SW 1271 (cell line): Measurements from ENCODE around the gene LIMS2.

Source experiments
- DNase-seq, 2 experiments: peaks; one replicate each; lab custom pipeline; 2025; lab: John Stamatoyannopoulos, UW

The LIMS2 gene

DNA sequence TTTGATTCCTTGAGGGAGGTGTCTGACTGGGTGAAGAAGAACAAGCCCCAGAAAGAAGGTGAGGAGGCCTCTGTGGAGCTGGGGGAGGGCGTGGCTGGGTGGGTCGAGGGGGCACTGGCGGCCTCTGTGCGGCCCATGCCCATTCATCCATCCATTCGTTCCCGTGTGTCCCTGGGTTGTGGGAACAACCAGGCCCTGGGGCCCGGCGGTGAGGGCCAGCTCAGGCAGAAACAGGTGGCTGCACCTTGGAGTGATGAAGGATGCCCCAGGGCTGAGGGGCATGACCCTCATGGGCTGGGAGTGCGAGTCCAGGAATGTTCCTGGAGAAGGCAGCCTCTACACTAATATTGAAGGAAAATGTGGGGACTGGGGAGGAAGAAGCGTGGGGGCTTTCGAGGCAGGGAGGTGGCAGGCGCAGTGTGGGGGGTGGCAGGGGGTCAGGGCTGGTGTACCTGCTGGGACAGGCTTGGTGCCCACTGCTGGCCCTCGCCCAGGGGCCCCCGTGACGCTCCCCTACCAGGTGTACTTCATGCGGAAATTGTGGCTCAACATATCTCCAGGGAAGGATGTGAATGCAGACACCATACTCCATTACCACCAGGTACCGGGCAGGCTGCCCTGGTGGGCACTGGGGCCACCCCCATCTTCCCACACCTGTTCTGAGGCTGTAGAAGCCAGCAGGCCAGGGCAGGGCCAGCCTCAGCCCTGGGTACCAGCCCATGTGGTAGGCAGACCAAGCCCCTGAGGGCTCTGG lies 40.5 kb downstream of the LIMS2 start:
- DNase-seq, result no peak

DNA sequence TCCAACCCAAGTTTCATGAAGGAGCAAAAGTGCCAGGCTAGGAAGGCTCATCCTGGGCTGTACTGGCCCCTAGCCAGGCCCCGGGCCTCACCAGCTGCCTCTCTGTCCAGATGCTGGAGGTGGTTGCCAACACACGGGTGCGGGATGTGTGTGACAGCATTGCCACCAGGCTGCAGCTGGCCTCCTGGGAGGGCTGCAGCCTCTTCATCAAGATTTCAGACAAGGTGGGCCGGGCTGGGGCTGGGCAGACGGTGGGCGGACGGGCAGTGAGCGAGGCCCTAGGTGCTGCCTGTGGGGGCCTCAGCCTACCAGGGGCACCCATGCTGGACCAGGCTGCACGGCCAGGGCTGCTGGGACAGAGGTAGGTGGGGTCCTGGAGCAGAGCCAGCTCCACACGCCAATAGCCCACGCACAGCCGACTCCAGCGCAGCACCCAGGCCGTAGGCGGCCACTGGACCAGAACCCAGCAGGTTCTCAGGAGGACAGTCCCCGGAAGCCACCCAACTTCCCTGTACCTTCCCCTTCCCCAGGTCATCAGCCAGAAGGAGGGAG lies 41.2 kb downstream of the LIMS2 start:
- no peak for DNase-seq

DNA sequence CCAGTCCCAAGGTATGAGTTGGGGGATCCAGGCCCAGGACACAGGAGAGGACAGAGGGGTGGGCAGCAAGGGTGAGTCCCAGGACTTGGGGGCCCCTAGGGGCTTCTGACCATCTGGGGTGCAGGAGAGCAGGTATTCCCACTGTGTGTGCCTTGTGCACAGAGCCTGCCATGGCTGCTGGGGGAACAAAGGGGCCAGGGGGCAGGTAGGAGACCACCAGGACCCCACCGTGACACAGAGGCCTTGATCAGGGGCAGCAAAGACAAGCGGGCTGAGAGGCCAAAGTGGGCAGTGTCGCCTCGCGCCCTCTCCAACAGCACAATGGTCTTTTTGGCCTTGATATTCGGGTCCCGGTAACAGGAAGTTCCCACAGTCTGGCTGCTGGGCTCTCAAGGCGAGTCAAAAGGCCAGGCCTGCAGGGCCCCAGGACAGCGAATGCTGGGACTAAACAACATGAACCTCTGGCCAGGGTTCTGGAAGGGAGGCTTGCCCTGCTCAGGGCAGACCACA lies 41.7 kb downstream of the LIMS2 start:
- no peak for DNase-seq

DNA sequence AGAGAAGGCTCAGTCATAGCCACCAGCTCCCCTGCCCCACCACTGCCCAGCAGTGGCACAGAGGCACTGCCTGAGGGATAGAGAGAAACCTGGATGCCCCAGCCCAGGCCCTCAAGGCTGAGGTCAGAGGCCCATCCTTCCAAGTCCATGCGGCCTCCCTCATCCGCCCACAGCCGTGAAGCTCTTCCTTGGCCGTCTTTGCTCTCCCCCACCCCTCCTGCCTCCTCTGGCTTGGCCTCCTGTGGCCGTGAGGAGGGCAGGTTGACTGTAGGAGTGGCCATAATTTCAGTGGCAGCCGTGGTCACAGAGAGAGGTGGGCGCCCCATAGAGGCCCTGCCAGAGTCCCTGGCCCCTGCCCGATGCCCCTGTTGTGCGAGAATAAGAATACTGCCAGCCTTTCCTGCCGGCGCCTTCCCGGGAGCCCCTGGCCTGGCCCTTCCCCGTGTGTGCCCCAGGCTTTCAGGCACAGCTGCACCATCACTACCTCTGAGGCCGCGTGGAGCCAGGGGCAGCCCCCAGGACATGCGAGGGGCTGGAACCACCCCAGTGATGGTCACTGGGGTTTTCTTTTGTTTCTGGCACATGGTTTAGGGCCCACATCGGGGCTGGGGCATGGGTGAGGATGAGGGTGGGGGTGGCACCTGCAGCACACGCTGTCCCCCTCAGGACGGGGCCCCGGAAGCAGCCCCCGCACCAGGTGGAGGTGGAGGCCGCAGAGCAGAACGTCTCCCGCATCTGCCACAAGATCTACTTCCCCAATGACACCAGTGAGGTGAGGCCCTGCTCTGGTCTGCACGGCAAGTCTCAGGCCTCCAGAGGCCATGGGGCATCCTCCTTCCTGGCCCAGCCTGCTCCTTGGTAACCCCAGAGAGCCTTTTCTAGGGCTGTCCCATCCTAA lies 42.5 kb downstream of the LIMS2 start:
- DNase-seq, result no peak

DNA sequence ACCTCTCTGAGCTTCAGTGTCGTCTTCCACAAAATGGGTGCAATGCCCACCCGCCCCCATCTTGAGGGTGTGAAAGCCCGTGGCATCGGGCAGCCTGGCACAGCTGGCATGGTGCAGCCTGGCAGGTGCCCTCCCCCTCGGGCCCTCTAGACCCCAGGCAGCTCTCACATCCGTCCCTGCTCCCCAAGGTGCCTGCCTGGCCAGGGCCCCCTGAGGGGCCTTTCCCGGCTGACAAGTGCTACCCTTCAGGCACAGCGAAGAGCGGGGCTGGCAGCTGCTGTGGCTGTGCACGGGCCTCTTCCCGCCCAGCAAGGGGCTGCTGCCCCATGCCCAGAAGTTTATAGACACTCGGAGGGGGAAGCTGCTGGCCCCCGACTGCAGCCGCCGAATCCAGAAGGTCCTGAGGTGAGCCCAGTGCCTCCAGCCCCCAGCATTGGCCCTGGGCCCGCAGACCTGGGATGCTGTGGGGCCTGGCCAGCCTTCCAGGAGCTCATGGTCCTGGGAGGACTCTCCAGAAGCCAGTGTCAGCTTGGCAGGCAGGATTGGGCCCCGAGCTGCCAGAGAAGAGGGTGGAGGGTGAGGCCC lies 43.2 kb downstream of the LIMS2 start:
- DNase-seq, result no peak

DNA sequence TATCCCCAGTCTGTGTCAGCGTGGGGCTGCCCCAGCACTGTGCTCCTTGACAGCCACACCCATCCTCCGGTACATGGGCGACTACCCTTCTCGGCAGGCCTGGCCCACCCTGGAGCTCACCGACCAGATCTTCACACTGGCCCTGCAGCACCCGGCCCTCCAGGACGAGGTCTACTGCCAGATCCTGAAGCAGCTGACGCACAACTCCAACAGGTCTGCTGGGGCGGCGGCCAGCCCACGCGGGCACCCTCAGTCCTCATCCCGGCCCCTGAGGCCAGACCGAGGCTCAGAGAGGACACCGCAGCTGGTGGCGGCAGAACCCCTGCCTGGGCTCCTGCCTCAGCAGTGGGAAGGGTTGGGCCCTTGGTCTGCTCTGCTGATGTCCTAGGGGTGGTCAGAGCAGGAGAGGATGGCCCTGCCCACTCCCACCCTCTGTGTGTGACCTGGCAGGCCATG lies 43.8 kb downstream of the LIMS2 start:
- DNase-seq, result no peak

DNA sequence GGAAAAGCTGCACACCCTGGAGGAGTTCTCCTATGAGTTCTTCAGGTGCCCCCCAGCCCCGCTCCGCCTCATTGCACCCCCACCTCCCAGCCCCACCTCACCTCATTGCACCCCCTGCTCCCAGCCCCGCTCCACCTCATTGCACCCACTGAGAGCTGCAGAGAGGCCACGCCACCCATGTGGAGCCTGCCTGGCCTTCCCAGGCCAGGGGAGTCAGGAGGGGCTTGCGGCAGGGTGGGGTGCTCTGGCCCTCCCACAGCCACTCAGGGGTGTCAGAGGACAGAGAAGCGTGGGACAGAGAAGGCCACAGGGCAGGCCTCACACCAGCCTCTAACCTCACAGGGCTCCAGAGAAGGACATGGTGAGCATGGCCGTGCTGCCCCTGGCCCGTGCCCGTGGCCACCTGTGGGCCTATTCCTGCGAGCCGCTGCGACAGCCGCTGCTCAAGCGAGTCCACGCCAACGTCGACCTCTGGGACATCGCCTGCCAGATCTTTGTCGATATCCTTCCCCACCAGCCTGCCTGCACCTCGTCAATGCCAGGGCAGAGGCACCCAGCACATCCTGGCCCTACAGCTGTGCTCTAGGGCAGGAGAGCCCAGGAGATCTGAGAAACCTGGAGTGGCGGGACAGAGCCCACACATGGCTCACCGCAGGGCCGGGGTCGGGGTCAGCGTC lies 44.3 kb downstream of the LIMS2 start:
- no peak for DNase-seq

DNA sequence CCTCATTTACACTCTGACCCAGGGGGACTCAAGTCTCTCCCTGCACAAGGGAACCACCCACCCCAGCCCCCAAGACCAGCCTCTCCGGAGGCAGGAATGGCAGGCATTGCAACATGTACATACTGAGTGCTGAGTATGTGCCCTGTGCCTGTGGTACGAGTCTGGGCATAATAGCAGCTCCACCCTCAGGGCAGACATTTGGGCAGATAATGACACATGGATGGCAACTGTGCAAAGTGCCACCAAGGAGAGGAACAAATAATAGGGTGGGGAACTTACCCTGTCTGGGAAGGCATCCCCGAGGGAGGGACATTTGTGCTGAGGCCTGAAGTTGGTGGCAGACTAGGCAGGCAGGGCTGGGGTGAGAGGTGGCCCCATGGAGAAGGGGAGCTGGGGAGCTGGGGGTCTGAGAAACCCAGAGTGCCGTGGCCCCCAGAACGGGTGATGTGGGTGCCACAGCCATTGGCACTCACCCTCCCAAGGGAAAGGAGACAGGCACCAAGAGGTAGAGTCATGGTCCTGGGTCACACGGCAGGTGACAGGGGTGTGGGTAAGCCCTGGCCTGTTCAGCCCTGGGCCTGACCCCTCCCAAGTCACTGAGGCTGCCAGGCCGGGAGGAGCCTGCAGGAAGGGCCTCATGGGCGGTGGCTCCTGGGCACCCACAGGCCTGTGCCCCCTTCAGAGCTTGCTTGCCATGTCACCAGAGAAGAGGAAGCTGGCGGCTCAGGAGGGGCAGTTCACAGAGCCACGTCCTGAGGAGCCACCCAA lies 45.0 kb downstream of the LIMS2 start:
- DNase-seq, result no peak

DNA sequence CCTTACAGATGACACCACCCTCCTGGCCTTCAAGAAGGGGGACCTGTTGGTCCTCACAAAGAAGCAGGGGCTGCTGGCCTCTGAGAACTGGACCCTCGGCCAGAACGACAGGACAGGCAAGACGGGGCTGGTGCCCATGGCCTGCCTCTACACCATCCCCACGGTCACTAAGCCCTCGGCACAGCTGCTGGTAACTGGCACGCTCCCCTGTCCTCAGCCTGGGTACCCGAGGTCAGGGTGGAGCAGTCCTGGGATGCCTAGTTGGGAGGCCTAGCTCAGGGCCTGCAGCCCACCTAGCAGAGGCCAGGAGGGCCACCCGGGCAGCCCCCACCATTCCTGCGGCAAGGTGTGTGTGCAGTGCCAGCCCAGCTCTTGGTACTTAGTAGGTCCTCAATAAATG lies 45.7 kb downstream of the LIMS2 start:
- no peak for DNase-seq

DNA sequence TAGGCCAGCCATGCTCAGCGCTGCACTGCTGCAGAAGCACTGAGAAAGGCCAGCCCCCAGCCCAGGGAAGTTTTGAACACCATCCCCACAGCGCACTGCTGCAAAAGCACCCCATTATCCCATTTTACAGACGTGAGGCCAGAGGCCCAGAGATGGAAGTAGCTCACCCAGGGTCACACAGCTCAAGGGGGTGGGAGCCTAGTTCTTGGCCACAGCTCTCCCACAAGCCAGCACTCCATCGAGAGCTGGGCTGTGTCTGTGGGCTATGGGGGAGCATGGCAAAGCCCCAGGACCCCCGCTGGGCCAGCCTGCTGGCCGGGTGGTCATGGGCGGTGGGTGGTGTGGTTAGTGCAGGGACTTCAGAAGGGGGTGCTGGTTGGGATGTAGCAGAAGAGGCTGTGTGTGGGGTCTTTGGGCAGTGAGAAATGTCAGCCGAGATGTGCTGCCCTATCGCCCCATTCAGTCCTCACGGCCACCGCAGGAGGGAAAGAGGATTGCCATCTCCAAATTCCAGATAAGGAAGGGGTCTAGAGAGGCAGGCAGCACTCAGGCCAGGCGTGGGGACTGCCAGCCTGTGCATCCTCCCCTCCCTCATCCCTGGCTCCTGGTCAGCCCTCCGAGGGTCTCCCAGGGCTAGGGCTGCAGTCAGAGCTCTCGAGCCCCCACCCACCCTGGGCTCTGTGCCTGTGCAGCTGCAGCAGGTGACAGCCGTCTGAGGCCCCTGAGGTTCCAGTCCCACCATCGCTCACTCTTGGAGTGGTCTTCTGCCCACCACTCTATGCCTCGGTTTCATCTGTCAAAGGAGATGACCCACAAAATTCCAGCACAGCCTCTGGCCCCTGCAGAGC lies 46.3 kb downstream of the LIMS2 start:
- no peak for DNase-seq

DNA sequence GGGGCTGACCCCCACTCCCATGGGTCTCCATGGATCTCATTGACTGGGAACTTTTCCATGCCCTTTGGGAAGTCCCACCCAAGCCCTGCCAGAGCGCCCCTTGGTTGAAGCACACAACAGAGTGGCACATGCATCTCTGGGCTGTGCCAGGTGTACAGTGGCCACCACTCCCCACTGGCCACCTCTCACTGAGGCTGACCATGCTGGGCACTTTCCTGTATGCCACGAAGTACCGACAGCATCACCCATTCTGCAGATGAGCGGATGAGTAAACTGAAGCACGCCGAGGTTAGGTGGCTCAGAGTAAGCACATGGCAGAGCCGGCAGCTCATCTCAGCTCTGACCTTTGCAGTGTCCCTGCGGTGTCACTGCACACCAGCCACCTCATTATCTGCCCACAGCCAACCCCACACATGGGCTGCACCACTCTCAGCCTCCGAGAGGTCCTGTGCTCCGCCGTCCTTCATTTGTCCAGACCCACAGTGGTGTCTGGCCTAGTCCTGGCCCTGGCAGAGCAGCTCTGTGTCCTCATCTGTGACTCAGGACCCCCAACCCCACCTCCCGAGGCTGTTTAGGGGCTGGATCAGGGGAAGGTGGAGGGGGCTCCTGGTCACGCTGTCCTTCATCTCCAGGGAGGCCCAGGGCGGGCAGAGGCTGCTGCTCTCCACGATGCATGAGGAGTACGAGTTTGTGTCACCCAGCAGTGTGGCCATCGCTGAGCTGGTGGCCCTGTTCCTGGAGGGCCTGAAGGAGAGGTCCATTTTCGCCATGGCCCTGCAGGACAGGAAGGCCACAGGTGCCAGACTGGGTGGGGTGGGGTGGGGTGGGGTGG lies 47.4 kb downstream of the LIMS2 start:
- no peak for DNase-seq

DNA sequence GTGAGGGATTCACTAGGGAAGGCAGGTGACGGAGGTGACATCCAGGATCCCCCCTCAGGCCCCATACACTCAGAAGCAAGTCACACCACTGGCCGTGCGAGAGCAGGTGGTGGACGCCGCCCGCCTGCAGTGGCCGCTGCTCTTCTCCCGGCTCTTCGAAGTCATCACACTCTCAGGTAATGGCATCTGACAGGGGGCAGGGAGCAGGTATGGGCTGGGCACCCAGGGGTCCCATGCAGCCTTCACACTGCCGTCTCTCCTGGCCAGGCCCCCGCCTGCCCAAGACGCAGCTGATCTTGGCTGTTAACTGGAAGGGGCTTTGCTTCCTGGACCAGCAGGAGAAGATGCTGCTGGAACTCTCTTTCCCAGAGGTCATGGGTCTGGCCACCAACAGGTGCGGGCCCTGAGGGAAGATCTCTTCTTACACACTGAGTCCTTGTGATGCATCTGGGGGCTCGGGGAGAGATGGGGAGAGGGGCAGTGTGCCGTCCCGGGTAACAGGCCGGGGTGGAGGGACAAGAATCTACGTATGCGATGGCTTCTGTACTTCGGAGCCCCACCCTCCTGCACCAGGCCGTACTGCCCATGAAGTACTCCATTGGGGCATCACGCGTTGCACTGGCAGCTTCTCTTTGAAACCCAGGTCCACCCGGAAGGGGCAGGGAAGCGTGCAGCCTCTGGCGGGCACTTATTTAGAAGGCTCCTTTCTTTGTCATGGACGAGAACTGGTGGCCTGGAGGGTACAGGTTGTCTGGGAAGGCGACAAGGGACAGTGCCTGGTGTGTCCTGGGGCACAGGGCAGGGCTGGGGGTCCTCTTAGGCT lies 48.2 kb downstream of the LIMS2 start:
- DNase-seq, result no peak

DNA sequence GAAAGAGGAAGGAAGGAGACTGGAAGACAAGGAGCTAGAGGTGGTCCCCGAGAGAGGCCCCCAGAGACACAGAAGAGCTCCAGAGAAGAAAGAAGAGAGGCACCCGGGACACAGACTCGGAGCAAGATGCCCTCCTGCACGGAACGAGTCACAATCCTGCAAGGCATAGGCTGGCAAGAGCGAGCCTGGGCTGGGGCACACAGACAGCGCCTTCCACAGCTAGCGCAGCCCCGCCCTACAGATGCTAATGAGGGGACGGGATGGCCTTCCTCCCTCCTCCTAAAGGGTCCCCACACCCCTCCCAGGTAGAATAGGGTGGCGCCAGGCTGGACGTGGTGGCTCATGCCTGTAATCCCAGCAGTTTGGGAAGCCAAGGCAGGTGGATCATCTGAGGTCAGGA lies 49.2 kb downstream of the LIMS2 start:
- DNase-seq, result no peak

DNA sequence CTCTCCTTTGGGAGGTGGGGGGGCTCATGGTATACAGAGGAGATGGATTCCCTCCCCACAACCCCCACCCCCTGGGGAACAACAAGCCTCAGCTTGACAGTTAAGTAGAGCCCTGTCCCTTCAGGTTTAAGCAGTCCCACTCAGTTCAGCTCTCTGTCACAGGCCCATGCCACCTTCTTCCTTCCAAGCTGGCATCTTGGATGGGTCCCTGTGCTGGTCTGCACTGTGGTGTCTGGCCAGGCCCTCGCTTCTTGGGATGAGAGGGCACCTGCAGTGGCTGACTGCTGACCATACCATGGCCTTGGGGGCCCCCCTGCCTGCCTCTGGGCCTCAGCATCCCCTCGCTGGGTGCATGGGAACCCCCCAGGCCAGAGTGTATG lies 49.8 kb downstream of the LIMS2 start:
- DNase-seq, result no peak

DNA sequence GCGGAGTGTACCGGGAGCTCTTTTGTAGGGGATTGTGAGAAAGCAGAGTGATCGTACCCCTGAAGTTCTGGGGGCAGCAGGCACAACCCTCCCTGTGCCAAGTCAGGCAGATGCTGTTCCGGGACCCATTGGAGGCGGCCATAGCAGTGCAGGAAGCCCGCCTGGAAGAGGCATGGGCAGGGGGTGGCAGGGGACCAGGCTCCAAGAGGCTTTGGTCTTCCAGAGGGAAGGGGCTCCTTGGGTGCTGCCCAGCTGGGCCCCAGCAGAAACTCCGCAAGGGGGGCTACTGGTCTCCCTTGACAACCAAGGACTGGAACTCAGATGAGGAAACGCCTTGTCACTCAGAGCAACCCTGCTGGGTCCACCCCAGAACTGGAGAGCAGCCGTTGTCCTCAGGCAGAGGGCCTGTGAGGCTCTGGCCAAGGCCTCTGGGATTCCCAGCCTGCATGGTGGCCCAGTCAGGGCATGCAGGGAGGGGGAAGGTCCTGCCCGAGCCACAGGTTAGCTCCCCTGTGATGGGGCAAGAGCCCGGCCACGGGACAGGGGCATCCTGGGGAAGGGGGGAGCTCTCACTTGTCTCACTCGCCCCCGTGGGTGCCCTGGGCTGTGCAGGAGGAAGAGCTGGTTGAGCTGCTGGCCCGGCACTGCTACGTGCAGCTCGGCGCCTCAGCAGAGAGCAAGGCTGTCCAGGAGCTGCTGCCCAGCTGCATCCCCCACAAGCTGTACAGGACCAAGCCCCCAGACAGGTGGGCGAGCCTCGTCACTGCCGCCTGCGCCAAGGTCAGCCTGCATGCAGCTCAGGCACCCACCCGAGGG lies 50.4 kb downstream of the LIMS2 start:
- no peak for DNase-seq

DNA sequence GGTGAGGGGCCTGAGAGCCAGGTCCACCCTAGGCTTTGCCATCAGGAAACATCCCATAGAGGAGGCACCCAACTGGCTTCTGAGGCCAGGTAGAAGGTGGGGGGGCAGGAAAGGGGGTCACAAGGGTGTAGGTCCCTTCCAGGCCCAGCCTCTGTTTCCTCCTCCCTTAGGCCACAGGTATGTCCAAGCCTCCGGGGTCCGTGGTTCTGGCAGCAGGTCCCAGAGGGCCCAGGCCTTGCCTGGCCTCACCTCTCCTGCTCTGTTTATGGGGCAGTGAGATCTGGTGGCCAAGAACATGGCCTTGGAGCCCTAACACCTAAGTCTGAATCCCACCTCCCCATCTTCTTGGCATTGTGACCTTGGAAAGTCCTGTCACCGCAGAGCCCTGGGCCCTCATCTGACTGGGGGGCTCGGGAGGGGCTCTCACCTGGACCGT lies 51.0 kb downstream of the LIMS2 start:
- DNase-seq, result no peak
